HepG2 (cell line): Measurements from ENCODE around the gene RSPH4A. TPM values are rescaled to one million over a fixed set of nuclear protein-coding genes. Genes with fewer than 3 reads are reported as not detected.

Experiments used
- AKAP8 ChIP-seq: sonication (generic); formaldehyde crosslinking; IDR thresholded peaks from 2 replicates; pipeline ENCODE4 v1.5.1; 2020; ENCODE audit warnings: mild to moderate bottlenecking, missing genetic modification reagents
- ATF4 ChIP-seq, 2 experiments: fragments of 450-650 bp in 1 of 2; sonication (generic) in 1 of 2; formaldehyde crosslinking; IDR thresholded peaks; 2 replicates each; pipeline versions ENCODE4 v1.5.0 to v1.8.0; 2020 to 2022; ENCODE audit warnings: mild to moderate bottlenecking in 1 of 2, missing genetic modification reagents in 1 of 2
- BRD4 ChIP-seq: sonication (generic); formaldehyde crosslinking; IDR thresholded peaks from 2 replicates; pipeline ENCODE4 v1.4.0; 2020; ENCODE audit warnings: missing genetic modification reagents
- CENPX ChIP-seq: sonication (generic); formaldehyde crosslinking; IDR thresholded peaks from 2 replicates; pipeline ENCODE4 v1.9.0; 2021; ENCODE audit warnings: mild to moderate bottlenecking, missing genetic modification reagents, moderate library complexity
- ERF ChIP-seq: IDR thresholded peaks from 2 replicates; pipeline ENCODE4 v1.6.1; 2018; ENCODE audit warnings: missing biosample characterization, missing genetic modification reagents
- IKZF4 ChIP-seq: sonication (generic); formaldehyde crosslinking; IDR thresholded peaks from 2 replicates; pipeline ENCODE4 v1.5.1; 2020; ENCODE audit warnings: borderline replicate concordance, mild to moderate bottlenecking, low read depth, missing genetic modification reagents; ENCODE audit errors: not compliant biosample characterization
- KDM3A ChIP-seq: IDR thresholded peaks from 2 replicates; pipeline ENCODE4 v1.6.1; 2018; ENCODE audit warnings: low read depth, missing compliant biosample characterization
- MATR3 ChIP-seq: sonication (generic); formaldehyde crosslinking; IDR thresholded peaks from 2 replicates; pipeline ENCODE4 v1.4.0; 2020; ENCODE audit warnings: missing genetic modification reagents
- MED13 ChIP-seq: sonication (generic); formaldehyde crosslinking; IDR thresholded peaks from 2 replicates; pipeline ENCODE4 v1.5.0; 2020; ENCODE audit warnings: missing genetic modification reagents
- MTA1 ChIP-seq: sonication (generic); formaldehyde crosslinking; IDR thresholded peaks from 2 replicates; pipeline ENCODE4 v1.4.0; 2020; ENCODE audit warnings: missing genetic modification reagents, mild to moderate bottlenecking, borderline replicate concordance
- NCOA1 ChIP-seq: sonication (generic); formaldehyde crosslinking; IDR thresholded peaks from 2 replicates; pipeline ENCODE4 v1.9.0; 2021; ENCODE audit warnings: missing genetic modification reagents
- NPAS2 ChIP-seq: sonication (generic); formaldehyde crosslinking; IDR thresholded peaks from 2 replicates; pipeline ENCODE4 v1.8.0; 2022; ENCODE audit warnings: mild to moderate bottlenecking, missing genetic modification reagents, borderline replicate concordance
- POGK ChIP-seq: sonication (generic); formaldehyde crosslinking; conservative IDR thresholded peaks from 2 replicates; pipeline ENCODE4 v1.8.0; 2022; ENCODE audit warnings: mild to moderate bottlenecking, moderate library complexity, missing genetic modification reagents
- SRY ChIP-seq: sonication (generic); formaldehyde crosslinking; IDR thresholded peaks from 2 replicates; pipeline ENCODE4 v1.8.0; 2022; ENCODE audit warnings: mild to moderate bottlenecking, missing genetic modification reagents
- TBP ChIP-seq: sonication (generic); formaldehyde crosslinking; IDR thresholded peaks from 2 replicates; pipeline ENCODE4 v1.5.0; 2020; ENCODE audit warnings: missing genetic modification reagents
- ZBTB7A ChIP-seq: sonication (generic); formaldehyde crosslinking; IDR thresholded peaks from 2 replicates; pipeline ENCODE4 v1.8.0; 2022; ENCODE audit warnings: mild to moderate bottlenecking, missing genetic modification reagents
- ZNF263 ChIP-seq: sonication (generic); formaldehyde crosslinking; IDR thresholded peaks from 2 replicates; pipeline ENCODE4 v1.4.0; 2020; ENCODE audit warnings: missing genetic modification reagents
- ZNF317 ChIP-seq: sonication (generic); formaldehyde crosslinking; IDR thresholded peaks from 2 replicates; pipeline ENCODE4 v1.5.0; 2020; ENCODE audit warnings: mild to moderate bottlenecking, missing genetic modification reagents
- ZNF460 ChIP-seq: sonication (generic); formaldehyde crosslinking; IDR thresholded peaks from 2 replicates; pipeline ENCODE4 v1.5.1; 2020; ENCODE audit warnings: missing genetic modification reagents, mild to moderate bottlenecking, borderline replicate concordance
- ZNF530 ChIP-seq: sonication (generic); formaldehyde crosslinking; IDR thresholded peaks from 2 replicates; pipeline ENCODE4 v1.5.0; 2020; ENCODE audit warnings: low read depth, mild to moderate bottlenecking, missing genetic modification reagents
- ZNF543 ChIP-seq: sonication (generic); formaldehyde crosslinking; IDR thresholded peaks from 2 replicates; pipeline ENCODE4 v1.4.0; 2020; ENCODE audit warnings: mild to moderate bottlenecking, missing genetic modification reagents
- ZNF552 ChIP-seq: sonication (generic); formaldehyde crosslinking; IDR thresholded peaks from 2 replicates; pipeline ENCODE4 v1.9.0; 2022; ENCODE audit warnings: missing genetic modification reagents, mild to moderate bottlenecking, borderline replicate concordance
- ZNF670 ChIP-seq: sonication (generic); formaldehyde crosslinking; IDR thresholded peaks from 2 replicates; pipeline ENCODE4 v1.8.0; 2022; ENCODE audit warnings: mild to moderate bottlenecking, missing genetic modification reagents, borderline replicate concordance
- ZSCAN21 ChIP-seq: sonication (generic); formaldehyde crosslinking; IDR thresholded peaks from 2 replicates; pipeline ENCODE4 v1.8.0; 2022; ENCODE audit warnings: mild to moderate bottlenecking, missing genetic modification reagents, moderate library complexity, borderline replicate concordance
- ZSCAN31 ChIP-seq: sonication (generic); formaldehyde crosslinking; IDR thresholded peaks from 2 replicates; pipeline ENCODE4 v1.5.0; 2020; ENCODE audit warnings: low read depth, mild to moderate bottlenecking, missing genetic modification reagents
- polyA plus RNA-seq, 8 experiments: library from polyadenylated mRNA; depleted of rRNA in 3 of 8; stranded (reverse) in 7 of 8; unstranded in 1 of 8; fragments of >200 nt; fragmentation: Illumina TruSeq in 4 of 8; extraction: Trizol in 4 of 8; gene quantifications; 2 replicates each; pipeline versions ENCODE4 v1.2.1 to v1.2.3, GENCODE V29; 2011 to 2016; ENCODE audit warnings: low read depth in 4 of 8, missing spikeins in 1 of 8, mixed read lengths in 1 of 8; ENCODE audit not compliant: insufficient read depth in 1 of 8
- total RNA-seq, 5 experiments: library from RNA; depleted of rRNA; stranded (reverse); fragments of >200 nt; fragmentation: Illumina TruSeq; extraction: Trizol; gene quantifications; 2 replicates each; pipeline ENCODE4 v1.2.3, GENCODE V29; 2016; ENCODE audit warnings: low read depth in 1 of 5
- TF ChIP-seq, protein P1 (sequence below): sonication (generic); formaldehyde crosslinking; IDR thresholded peaks from 2 replicates; pipeline ENCODE4 v1.4.0; 2020; ENCODE audit warnings: missing genetic modification reagents

RSPH4A gene
- total and polyA plus RNA-seq, 2 of the 13 experiments (the other 11 are each of a cell fraction or from before 2014, with no cell fraction given): 0.24 to 0.40 TPM

DNA sequence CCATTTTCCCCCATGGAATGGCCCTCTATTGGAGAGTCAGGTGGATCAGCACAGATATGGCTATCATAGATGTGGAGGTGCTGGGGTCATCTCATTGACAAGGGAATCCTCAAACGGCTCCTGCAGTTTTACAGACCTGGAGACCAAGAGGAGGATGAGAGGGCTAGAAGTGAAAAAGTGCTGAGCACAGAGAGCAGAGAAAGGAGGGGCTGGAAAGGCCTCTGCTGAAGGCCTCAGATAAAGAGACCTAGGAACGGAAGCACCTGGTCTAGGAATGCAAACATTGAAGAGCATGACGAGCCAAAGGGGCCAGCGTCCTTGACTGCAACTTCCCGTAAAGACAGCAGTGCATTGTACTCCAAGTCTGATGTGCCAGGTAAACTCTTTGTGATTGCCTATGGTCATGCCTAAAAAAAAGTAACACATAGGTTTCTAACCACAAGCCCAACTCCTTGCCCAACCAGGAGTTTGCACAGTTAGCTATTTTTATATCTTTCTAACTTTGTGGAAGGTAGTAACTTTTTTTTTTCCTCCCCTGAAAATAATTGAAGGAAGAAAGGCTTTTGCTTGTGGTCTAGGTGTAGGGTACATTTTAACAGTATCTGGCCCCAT lies 15.2 kb downstream of the RSPH4A start (continued):
- TF ChIP-seq NCOA1 (CRISPR knock-in tag) (0 out of 2 replicates have a peak, but pooled peaks have one; percentile 56), ZNF530 (CRISPR knock-in tag) (no peak), SRY (CRISPR knock-in tag) (no peak), ATF4 (CRISPR knock-in tag; IDR thresholded peaks at IDR 0.05) (peak in 1 of 2 experiments; percentile 40; a peak in 1 of 4 replicates), CENPX (CRISPR knock-in tag) (no peak), ZNF460 (CRISPR knock-in tag) (no peak), MATR3 (CRISPR knock-in tag) (no peak), BRD4 (CRISPR knock-in tag) (peak; percentile 68; the same call in 1 of the 2 replicates), MTA1 (CRISPR knock-in tag) (no peak; the same call in 1 of the 2 replicates), ZNF543 (0 out of 2 replicates have a peak, but pooled peaks have one; percentile 30), TBP (CRISPR knock-in tag) (no peak), ZNF263 (CRISPR knock-in tag) (peak; percentile 39; the same call in 1 of the 2 replicates), ZSCAN21 (CRISPR knock-in tag) (peak; percentile 84; the same call in 1 of the 2 replicates), KDM3A (CRISPR knock-in tag) (peak; percentile 90; the same call in 1 of the 2 replicates), ERF (CRISPR knock-in tag) (peak; percentile 99), ZBTB7A (CRISPR knock-in tag) (no peak), MED13 (CRISPR knock-in tag) (peak; percentile 68; the same call in 1 of the 2 replicates), AKAP8 (no peak; the same call in 1 of the 2 replicates), NPAS2 (CRISPR knock-in tag) (no peak), ZSCAN31 (CRISPR knock-in tag) (peak; percentile 99), ZNF670 (CRISPR knock-in tag) (peak; percentile 60; the same call in 1 of the 2 replicates), ZNF552 (CRISPR knock-in tag) (peak; percentile 31; the same call in 1 of the 2 replicates), IKZF4 (CRISPR knock-in tag) (no peak), POGK (CRISPR knock-in tag) (peak; percentile 92), ZNF317 (peak; percentile 75)
- TF ChIP-seq, protein P1, sequence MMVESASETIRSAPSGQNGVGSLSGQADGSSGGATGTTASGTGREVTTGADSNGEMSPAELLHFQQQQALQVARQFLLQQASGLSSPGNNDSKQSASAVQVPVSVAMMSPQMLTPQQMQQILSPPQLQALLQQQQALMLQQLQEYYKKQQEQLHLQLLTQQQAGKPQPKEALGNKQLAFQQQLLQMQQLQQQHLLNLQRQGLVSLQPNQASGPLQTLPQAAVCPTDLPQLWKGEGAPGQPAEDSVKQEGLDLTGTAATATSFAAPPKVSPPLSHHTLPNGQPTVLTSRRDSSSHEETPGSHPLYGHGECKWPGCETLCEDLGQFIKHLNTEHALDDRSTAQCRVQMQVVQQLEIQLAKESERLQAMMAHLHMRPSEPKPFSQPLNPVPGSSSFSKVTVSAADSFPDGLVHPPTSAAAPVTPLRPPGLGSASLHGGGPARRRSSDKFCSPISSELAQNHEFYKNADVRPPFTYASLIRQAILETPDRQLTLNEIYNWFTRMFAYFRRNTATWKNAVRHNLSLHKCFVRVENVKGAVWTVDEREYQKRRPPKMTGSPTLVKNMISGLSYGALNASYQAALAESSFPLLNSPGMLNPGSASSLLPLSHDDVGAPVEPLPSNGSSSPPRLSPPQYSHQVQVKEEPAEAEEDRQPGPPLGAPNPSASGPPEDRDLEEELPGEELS: peak; percentile 98
